ENCODE measurements around the gene AGMAT.

- TF ChIP-seq EZH2 (IDR thresholded peaks at IDR 0.05; ENCODE audit: insufficient read depth, poor library complexity, severe bottlenecking) (no peak), EZH2phosphoT487 (IDR thresholded peaks at IDR 0.05; ENCODE audit: insufficient read depth, low read depth) (no peak)
These were observed 41.6 kb upstream of the AGMAT start for GRCh38 chr1:15626269-15626950.
